ENCODE measurements around the gene CRB3.

DNA sequence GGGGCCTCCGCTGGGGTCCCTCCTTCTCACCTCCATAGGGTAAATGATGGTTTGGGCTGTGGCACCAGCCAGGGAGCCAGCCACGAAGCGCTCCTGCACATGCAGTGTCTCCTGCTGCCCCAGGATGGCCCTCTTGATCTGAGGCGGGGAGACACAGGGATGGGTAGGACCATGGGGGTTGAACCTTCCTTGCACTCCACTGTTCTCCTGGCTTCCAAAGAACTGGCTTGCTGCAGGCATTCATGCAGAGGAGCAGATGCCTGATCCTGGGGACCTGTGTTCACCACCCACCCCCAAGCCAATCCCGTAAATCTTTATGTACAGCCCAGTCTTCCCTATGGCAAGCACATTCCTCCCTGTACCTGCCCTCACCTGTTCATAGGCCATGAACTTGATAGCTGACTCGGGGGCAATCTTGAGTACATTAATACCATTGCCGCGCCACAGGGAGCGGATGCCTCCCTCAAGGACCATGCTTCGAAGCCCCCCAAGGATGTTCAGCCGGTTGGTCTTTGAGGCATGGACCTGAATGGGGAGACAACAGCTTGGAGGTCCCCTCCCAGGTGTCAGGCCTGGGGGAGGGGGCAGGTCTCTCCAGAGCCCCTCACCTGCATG, 10.0 kb upstream of the CRB3 start:
- TF ChIP-seq CTCF (IDR thresholded peaks at IDR 0.05) (no peak), POLR2A (IDR thresholded peaks at IDR 0.05) (no peak)

Data from uterus (tissue), 2 donors.